WTC11 (cell line): ENCODE results near the gene CAMK2B.

Experiments used
- CREM ChIP-seq: sonication (generic); formaldehyde crosslinking; IDR thresholded peaks from 2 replicates; pipeline ENCODE4 v1.8.1; 2022; ENCODE audit warnings: mild to moderate bottlenecking, missing genetic modification reagents, moderate library complexity
- ELF4 ChIP-seq: sonication (generic); formaldehyde crosslinking; IDR thresholded peaks from 2 replicates; pipeline ENCODE4 v1.8.1; 2022; ENCODE audit warnings: low read depth, mild to moderate bottlenecking, moderate library complexity, missing genetic modification reagents
- FOXK1 ChIP-seq: sonication (generic); formaldehyde crosslinking; IDR thresholded peaks from 2 replicates; pipeline ENCODE4 v1.8.0; 2022; ENCODE audit warnings: mild to moderate bottlenecking, moderate library complexity, missing genetic modification reagents
- ZNF121 ChIP-seq: sonication (generic); formaldehyde crosslinking; IDR thresholded peaks from 2 replicates; pipeline ENCODE4 v1.8.0; 2023; ENCODE audit warnings: missing genetic modification reagents
- TF ChIP-seq, protein P1 (sequence below): sonication (generic); formaldehyde crosslinking; IDR thresholded peaks from 2 replicates; pipeline ENCODE4 v1.8.0; 2022; ENCODE audit warnings: mild to moderate bottlenecking, missing genetic modification reagents
- TF ChIP-seq, protein P2 (sequence below): fragments of 200-600 bp; IDR thresholded peaks from 2 replicates; pipeline ENCODE4 v1.8.0; 2022; ENCODE audit warnings: antibody characterized with exemption

GRCh38 chr7:44286618-44287487 lies 38.5 kb downstream of the CAMK2B start:
- TF ChIP-seq, protein P1, sequence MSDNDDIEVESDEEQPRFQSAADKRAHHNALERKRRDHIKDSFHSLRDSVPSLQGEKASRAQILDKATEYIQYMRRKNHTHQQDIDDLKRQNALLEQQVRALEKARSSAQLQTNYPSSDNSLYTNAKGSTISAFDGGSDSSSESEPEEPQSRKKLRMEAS (CRISPR knock-in tag), result no peak
- TF ChIP-seq, protein P2, sequence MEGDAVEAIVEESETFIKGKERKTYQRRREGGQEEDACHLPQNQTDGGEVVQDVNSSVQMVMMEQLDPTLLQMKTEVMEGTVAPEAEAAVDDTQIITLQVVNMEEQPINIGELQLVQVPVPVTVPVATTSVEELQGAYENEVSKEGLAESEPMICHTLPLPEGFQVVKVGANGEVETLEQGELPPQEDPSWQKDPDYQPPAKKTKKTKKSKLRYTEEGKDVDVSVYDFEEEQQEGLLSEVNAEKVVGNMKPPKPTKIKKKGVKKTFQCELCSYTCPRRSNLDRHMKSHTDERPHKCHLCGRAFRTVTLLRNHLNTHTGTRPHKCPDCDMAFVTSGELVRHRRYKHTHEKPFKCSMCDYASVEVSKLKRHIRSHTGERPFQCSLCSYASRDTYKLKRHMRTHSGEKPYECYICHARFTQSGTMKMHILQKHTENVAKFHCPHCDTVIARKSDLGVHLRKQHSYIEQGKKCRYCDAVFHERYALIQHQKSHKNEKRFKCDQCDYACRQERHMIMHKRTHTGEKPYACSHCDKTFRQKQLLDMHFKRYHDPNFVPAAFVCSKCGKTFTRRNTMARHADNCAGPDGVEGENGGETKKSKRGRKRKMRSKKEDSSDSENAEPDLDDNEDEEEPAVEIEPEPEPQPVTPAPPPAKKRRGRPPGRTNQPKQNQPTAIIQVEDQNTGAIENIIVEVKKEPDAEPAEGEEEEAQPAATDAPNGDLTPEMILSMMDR, result no peak
- TF ChIP-seq ELF4 (CRISPR knock-in tag) (no peak), CREM (CRISPR knock-in tag) (no peak), FOXK1 (no peak), ZNF121 (CRISPR knock-in tag) (no peak)
